Smooth muscle cell (in vitro differentiated cells): ENCODE results near the gene RSPH9. TPM values are rescaled to one million over a fixed set of nuclear protein-coding genes. Genes with fewer than 3 reads are reported as not detected.

ENCODE experiments used
- DNase-seq: peaks from one replicate; lab custom pipeline; 2025; ENCODE audit not compliant: unreplicated experiment; lab: John Stamatoyannopoulos, UW
- H2AFZ ChIP-seq: fragments of 200-600 bp; sonication (generic); 2 replicates; pipeline ENCODE4 v1.6.0; 2016; ENCODE audit warnings: antibody characterized with exemption, low read depth, mild to moderate bottlenecking
- H3F3A ChIP-seq: fragments of 200-600 bp; sonication (generic); 2 replicates; pipeline ENCODE4 v1.6.0; 2017; ENCODE audit warnings: antibody characterized with exemption, low read depth
- H3K27ac ChIP-seq: fragments of 200-600 bp; sonication (generic); 2 replicates; pipeline ENCODE4 v1.5.1; 2016; ENCODE audit warnings: low read depth, mild to moderate bottlenecking
- H3K27me3 ChIP-seq: fragments of 200-600 bp; sonication (generic); 2 replicates; pipeline ENCODE4 v1.6.1; 2016; ENCODE audit warnings: low read depth, mild to moderate bottlenecking
- H3K36me3 ChIP-seq: fragments of 200-600 bp; sonication (generic); 2 replicates; pipeline ENCODE4 v1.5.1; 2016; ENCODE audit warnings: low read depth
- H3K4me1 ChIP-seq: fragments of 200-600 bp; sonication (generic); 2 replicates; pipeline ENCODE4 v1.5.1; 2016; ENCODE audit warnings: low read depth
- H3K4me2 ChIP-seq: fragments of 200-600 bp; sonication (generic); 2 replicates; pipeline ENCODE4 v1.6.0; 2016; ENCODE audit warnings: mild to moderate bottlenecking
- H3K4me3 ChIP-seq: fragments of 200-600 bp; sonication (generic); 2 replicates; pipeline ENCODE4 v1.5.1; 2016; ENCODE audit warnings: mild to moderate bottlenecking
- H3K79me2 ChIP-seq: fragments of 200-600 bp; sonication (generic); 2 replicates; pipeline ENCODE4 v1.6.0; 2016; ENCODE audit warnings: low read depth, mild to moderate bottlenecking
- H3K9ac ChIP-seq: fragments of 200-600 bp; sonication (generic); 2 replicates; pipeline ENCODE4 v1.6.0; 2016; ENCODE audit warnings: low read depth
- H3K9me3 ChIP-seq: fragments of 200-600 bp; sonication (generic); replicated peaks from 2 replicates; pipeline ENCODE4 v1.5.1; 2016; ENCODE audit warnings: low read depth
- H4K20me1 ChIP-seq: fragments of 200-600 bp; sonication (generic); 2 replicates; pipeline ENCODE4 v1.6.0; 2016; ENCODE audit warnings: low read depth
- WGBS: methylation state at CpG from one replicate; pipeline ENCODE4 v1.1.7; 2016; ENCODE audit warnings: low lambda C conversion rate; 5-methylcytosine and 5-hydroxymethylcytosine counted together
- polyA plus RNA-seq: library from polyadenylated mRNA; unstranded; fragments of >200 nt; fragmentation: Nextera tagmentation; extraction: Ambion mirVana; gene quantifications from 2 replicates; pipeline ENCODE4 v1.2.1, GENCODE V29; 2016
- total RNA-seq: library from RNA; depleted of rRNA; stranded (reverse); fragments of >200 nt; gene quantifications from 2 replicates; pipeline ENCODE4 v1.2.3, GENCODE V29; 2014
- TF ChIP-seq, protein P1 (sequence below): fragments of 200-600 bp; sonication (generic); IDR thresholded peaks from 2 replicates; pipeline ENCODE4 v1.5.1; 2017; ENCODE audit warnings: borderline replicate concordance, mild to moderate bottlenecking, antibody characterized with exemption; ENCODE audit not compliant: insufficient read depth, poor library complexity, severe bottlenecking

RSPH9 gene, protein sequence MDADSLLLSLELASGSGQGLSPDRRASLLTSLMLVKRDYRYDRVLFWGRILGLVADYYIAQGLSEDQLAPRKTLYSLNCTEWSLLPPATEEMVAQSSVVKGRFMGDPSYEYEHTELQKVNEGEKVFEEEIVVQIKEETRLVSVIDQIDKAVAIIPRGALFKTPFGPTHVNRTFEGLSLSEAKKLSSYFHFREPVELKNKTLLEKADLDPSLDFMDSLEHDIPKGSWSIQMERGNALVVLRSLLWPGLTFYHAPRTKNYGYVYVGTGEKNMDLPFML
- total RNA-seq = 0.76 and 1.9 TPM in 2 replicates
- 2.5 and 3.4 TPM in 2 replicates for polyA plus RNA-seq

DNA sequence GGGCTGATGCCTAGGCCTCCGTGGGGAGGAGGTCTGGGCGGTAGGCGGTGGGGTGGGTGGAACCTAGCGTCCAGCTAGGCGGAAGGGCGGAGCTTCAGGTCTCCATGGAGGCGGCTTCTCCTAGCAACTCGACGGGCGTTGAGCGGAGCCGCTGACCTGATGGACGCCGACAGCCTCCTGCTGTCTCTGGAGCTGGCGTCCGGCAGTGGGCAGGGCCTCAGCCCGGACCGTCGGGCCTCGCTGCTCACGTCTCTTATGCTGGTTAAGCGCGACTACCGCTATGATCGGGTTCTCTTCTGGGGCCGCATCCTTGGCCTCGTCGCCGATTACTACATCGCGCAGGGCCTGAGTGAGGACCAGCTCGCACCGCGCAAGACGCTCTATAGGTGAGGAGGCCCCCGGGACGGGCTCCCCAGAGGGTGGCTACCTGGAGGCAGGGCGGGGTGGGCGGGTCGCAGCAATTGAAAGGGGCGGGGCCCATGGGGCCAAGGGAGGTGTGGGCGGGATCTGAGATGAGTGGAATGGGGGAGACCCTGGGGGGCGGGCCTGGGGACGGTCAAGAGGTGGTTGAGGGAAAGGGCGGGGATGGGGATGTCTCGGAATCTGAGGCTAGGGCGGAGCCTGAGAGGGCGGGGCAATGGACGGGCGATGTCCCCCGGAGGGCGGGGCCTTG, at the start of gene RSPH9:
TSS of gene RSPH9 (plus strand) at position 97 of the 673 bp plus-strand sequence. CDS start at position 160, 63 bp downstream.
- TF ChIP-seq, protein P1, sequence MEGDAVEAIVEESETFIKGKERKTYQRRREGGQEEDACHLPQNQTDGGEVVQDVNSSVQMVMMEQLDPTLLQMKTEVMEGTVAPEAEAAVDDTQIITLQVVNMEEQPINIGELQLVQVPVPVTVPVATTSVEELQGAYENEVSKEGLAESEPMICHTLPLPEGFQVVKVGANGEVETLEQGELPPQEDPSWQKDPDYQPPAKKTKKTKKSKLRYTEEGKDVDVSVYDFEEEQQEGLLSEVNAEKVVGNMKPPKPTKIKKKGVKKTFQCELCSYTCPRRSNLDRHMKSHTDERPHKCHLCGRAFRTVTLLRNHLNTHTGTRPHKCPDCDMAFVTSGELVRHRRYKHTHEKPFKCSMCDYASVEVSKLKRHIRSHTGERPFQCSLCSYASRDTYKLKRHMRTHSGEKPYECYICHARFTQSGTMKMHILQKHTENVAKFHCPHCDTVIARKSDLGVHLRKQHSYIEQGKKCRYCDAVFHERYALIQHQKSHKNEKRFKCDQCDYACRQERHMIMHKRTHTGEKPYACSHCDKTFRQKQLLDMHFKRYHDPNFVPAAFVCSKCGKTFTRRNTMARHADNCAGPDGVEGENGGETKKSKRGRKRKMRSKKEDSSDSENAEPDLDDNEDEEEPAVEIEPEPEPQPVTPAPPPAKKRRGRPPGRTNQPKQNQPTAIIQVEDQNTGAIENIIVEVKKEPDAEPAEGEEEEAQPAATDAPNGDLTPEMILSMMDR = no peak
- peak within 1 kb of the TSS; percentile 89 for H3K4me2 ChIP-seq
- H3K79me2 ChIP-seq = peaks cover 8% of the 10 kb centered on the region
- peaks cover 15% of the 10 kb centered on the region for H4K20me1 ChIP-seq
- H3K36me3 ChIP-seq = no peaks in the 10 kb centered on the region
- H3K9ac ChIP-seq = no peak within 1 kb of the TSS
- H3K4me3 ChIP-seq = peak within 1 kb of the TSS; percentile 73
- no peaks in the 10 kb centered on the region for H3K27me3 ChIP-seq
- H3K27ac ChIP-seq = peak within 1 kb of the TSS; percentile 10
- no peaks in the 10 kb centered on the region for H3K9me3 ChIP-seq
- H3K4me1 ChIP-seq = peaks cover 4% of the 10 kb centered on the region
- peaks cover 23% of the 10 kb centered on the region for H3F3A ChIP-seq
- DNase-seq = peak; percentile 58
- WGBS = 1% methylated on average over 46 of the region's 52 CpGs
- peak within 1 kb of the TSS; percentile 82 for H2AFZ ChIP-seq

DNA sequence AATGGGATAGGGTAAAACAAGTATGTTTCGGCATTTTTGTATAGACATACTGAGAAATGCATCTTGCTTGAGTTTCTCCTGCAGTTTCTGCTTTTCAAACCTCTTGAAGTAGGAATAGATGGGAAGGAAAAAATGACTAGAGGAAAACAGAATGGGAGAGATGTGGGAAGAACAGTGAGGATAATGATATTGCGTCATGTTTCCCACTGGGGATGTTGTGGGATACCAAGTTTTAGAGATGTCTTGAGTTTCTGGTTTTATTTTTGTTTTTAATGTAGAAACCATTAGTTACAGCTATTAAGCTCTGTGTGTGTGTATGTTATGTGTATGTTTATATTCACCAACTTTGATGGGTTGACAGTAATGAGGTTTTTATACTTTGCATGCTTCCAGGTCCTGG, 44.2 kb upstream of the RSPH9 start:
- Histone ChIP-seq H3K9ac (no peak overlapping the region), H3K4me2 (no peak overlapping the region), H2AFZ (no peak overlapping the region), H3K27me3 (no peaks in the 10 kb centered on the region), H3K4me1 (no peaks in the 10 kb centered on the region), H3K27ac (no peak overlapping the region), H3K4me3 (no peak overlapping the region), H3K79me2 (no peaks in the 10 kb centered on the region), H3F3A (peaks cover 4% of the 10 kb centered on the region), H3K9me3 (no peaks in the 10 kb centered on the region), H3K36me3 (peaks cover 12% of the 10 kb centered on the region), H4K20me1 (peaks cover 5% of the 10 kb centered on the region)
- no peak for DNase-seq
- TF ChIP-seq, protein P1 = no peak
- 97% methylated on average over 2 of the region's 2 CpGs for WGBS

DNA sequence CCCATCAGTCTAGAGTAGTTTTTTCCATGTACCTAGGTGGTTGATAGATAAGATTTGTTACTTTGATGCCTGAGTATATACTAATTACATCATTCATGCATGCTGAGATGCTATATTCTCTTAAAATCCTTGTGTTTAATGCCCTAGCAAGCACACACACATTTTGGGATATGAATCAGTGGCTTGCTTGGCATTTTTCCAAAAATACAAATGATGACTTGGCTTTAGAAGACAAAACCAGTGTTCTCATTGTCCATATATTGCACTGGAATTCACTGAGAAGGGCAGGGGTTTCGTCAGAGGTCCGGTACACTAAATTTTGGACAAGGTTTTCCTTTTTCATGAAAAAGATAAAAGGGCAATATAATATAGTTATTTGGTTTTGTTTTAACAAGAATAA, 40.7 kb upstream of the RSPH9 start:
- H4K20me1 ChIP-seq = peaks cover 5% of the 10 kb centered on the region
- H3K4me2 ChIP-seq = no peak overlapping the region
- no peaks in the 10 kb centered on the region for H3K4me1 ChIP-seq
- TF ChIP-seq, protein P1 = no peak
- no peak overlapping the region for H3K27ac ChIP-seq
- DNase-seq = no peak
- H3K9me3 ChIP-seq = no peaks in the 10 kb centered on the region
- H3K9ac ChIP-seq = no peak overlapping the region
- H3K36me3 ChIP-seq = peaks cover 12% of the 10 kb centered on the region
- no peak overlapping the region for H2AFZ ChIP-seq
- H3K4me3 ChIP-seq = no peak overlapping the region
- H3F3A ChIP-seq = peaks cover 4% of the 10 kb centered on the region
- WGBS = 97% methylated on average over 2 of the region's 2 CpGs
- H3K27me3 ChIP-seq = no peaks in the 10 kb centered on the region
- H3K79me2 ChIP-seq = no peaks in the 10 kb centered on the region
